D721Med (cell line): ENCODE measurements around the gene ASXL1.

Experiments
- DNase-seq: peaks from one replicate; pipeline ENCODE4 v3.0.0; 2011; ENCODE audit warnings: low spot score; ENCODE audit not compliant: insufficient read length
- FAIRE-seq: peaks from 2 replicates; lab custom pipeline; 2011; peaks lifted over from hg19 to GRCh38; lab: Jason Lieb, UNC
- CTCF ChIP-seq: IDR thresholded peaks from 2 replicates; pipeline ENCODE4 v1.5.1; 2012; ENCODE audit warnings: mild to moderate bottlenecking, control low read depth; ENCODE audit not compliant: insufficient read depth; ENCODE audit errors: missing control alignments

The ASXL1 gene

DNA sequence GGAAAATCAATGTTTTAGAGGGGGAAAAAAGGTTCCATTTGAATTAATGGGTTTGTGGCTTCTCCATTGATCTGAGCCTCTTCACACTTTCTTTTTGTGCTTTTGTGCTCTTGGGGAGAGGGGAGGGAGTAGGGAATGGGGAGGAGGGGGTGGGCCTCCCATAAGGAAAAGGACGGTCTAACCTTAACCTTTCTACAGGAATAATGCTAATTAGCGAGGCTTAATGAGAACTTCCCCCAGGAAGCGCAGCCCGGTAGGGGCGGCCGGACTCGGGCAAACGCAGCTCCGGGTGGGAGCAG is 124.0 kb downstream of the ASXL1 start:
- DNase-seq (no peak), FAIRE-seq (no peak)
- no peak for TF ChIP-seq CTCF

- DNase-seq (peak; percentile 21), FAIRE-seq (no peak)
- no peak for TF ChIP-seq CTCF
Observed at GRCh38 chr20:32482442-32483261, 124.5 kb downstream of the ASXL1 start.

DNA sequence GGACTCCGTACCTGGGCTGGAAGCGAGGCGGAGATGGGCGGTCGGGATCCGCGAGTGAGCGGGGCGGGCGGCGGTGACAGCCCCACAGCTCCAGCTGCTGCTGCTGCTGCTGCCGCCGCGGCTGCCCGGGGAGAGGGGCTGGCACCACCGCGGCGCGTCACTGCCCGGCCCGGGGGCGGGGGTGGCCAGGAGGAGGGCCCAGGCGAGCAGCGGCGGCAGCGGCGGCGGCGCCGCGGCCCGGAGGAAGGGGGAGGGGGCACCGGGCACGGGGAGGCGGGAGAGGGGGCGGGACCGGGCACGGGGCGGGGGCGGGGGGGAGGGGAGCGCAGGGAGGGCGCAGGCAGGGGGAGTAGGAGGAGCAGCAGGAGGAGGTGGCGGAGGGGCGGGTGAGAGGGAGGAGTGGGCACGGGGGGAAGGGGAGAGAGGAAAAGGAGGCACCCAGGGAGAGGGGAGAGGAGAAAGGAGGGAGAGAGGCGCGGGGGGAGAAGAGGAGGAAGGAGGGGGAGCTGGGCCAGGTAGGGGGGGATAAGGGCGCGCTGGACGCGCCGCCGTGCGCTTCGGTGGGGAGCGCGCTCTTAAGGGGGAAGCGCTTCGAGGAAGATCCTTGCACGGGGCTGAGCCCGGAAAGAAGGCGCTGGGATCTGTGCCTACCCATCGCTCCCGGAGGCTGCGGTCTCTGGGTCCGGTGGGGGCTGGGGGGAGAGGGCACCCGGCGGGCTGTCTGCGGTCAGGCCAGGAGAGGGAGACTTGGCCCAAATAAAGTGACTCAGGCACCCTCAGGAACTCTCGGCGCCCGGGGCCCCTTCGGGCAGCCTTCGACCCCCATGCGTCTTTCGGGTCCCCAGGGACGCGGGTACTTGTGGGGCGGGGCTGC is 125.5 kb downstream of the ASXL1 start:
- no peak for TF ChIP-seq CTCF
- no peak for FAIRE-seq
- DNase-seq: peak; percentile 51

DNA sequence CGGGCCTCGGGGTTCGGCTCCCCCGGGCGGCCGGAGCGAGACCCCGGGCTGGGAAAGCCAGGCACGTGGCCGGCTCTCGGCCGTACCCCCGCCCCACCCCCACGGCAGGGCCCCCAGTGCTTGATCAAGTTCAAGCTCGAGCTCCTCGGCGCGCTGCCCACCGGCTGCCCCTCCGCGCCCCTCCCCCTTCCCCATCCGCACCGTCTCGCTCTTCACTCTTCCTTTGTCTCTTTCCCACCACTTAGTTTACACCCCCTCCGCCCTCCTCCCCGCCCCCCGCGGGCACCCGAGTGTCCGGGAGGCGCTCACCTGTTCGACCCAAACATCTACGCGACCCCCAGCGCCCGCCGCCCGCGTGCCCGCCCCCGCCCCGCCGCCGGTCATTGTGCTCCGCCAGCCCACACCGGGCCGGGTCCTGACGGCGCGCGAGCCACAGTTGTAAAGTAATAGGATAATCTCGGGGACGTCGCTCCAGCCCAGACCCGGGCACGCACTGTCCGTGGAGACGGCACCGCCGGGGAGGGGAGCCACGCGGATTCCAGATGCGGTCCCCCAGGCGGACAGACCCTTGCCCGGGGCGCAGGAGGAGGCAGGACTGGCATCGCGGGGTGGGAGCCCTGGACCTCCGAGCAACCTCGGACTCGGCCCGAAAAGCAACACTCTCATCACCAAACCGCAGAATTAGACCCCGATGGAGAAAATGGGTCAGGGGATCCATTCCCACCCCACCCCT is 126.3 kb downstream of the ASXL1 start:
- no peak for DNase-seq
- no peak for FAIRE-seq
- no peak for TF ChIP-seq CTCF

GRCh38 chr20:32484958-32485769 is 127.0 kb downstream of the ASXL1 start:
- DNase-seq: no peak
- FAIRE-seq: peak; percentile 21

More at GRCh38 chr20:32484958-32485769, 127.0 kb downstream of the ASXL1 start:
- TF ChIP-seq CTCF: peak; percentile 65
